CD4-positive, alpha-beta T cell (primary cell): Measurements from ENCODE around the gene VCX. TPM values are rescaled to one million over a fixed set of nuclear protein-coding genes. Genes with fewer than 3 reads are reported as not detected.
"Not testable (repeated sequence)": the region's sequence is repeated elsewhere in the genome, so short reads cannot be mapped to it uniquely, and the experiment has no call there.

Experiments used
- ATAC-seq: fragments of 200-7000 bp; cut with Tn5 transposase; one replicate; pipeline ENCODE4 v1.10.0; 2022; ENCODE audit warnings: mild to moderate bottlenecking; ENCODE audit not compliant: poor library complexity
- CTCF ChIA-PET: fragments of 350-600 bp; sonication (Branson Sonifier 250); formaldehyde crosslinking; loops from one replicate; lab custom pipeline; 2021; ENCODE audit warnings: antibody characterized with exemption, inconsistent platforms; lab: Charles Lee
- POLR2A ChIA-PET: fragments of 350-600 bp; sonication (Branson Sonifier 250); formaldehyde crosslinking; loops from one replicate; lab custom pipeline; 2021; ENCODE audit warnings: antibody characterized with exemption, inconsistent platforms; lab: Charles Lee
- DNase-seq, 14 experiments: peaks; one replicate each; pipeline ENCODE4 v3.0.0-alpha.2; 2013 to 2020; ENCODE audit warnings: mixed read lengths in 2 of 14
- H3K27ac ChIP-seq, 2 donors: one replicate each; pipeline versions ENCODE4 v1.5.1 to v1.7.0; 2013; ENCODE audit warnings: low read length in 2 of 2, low read depth in 1 of 2, mild to moderate bottlenecking in 1 of 2
- H3K27me3 ChIP-seq, 2 experiments: 1 replicate in 1 of 2; 2 replicates in 1 of 2; pipeline versions ENCODE4 v1.6.1 to v1.7.0; 2013; ENCODE audit warnings: low read length in 2 of 2, control low read depth in 1 of 2, mild to moderate bottlenecking in 1 of 2, moderate library complexity in 1 of 2; ENCODE audit not compliant: insufficient read depth in 2 of 2, control insufficient read depth in 1 of 2
- H3K36me3 ChIP-seq: one replicate; pipeline ENCODE4 v1.6.1; 2013; ENCODE audit warnings: low read length, control low read depth; ENCODE audit not compliant: insufficient read depth
- H3K4me1 ChIP-seq: one replicate; pipeline ENCODE4 v1.6.1; 2013; ENCODE audit warnings: low read length, control low read depth; ENCODE audit not compliant: insufficient read depth
- H3K4me3 ChIP-seq: one replicate; pipeline ENCODE4 v1.5.1; 2013; ENCODE audit warnings: mild to moderate bottlenecking, low read length, moderate library complexity
- H3K9me3 ChIP-seq, 2 experiments: 1 replicate in 1 of 2; 2 replicates in 1 of 2; pipeline versions ENCODE4 v1.6.1 to v1.7.0; 2013; ENCODE audit warnings: low read length in 2 of 2, mild to moderate bottlenecking in 2 of 2, control low read depth in 1 of 2, moderate library complexity in 1 of 2; ENCODE audit not compliant: control insufficient read depth in 1 of 2, insufficient read depth in 1 of 2
- H3K27ac Mint-ChIP-seq: one replicate; pipeline ENCODE4 v1.8.0; 2020; ENCODE audit warnings: mixed read lengths
- H3K27me3 Mint-ChIP-seq: one replicate; pipeline ENCODE4 v1.8.0; 2021; ENCODE audit warnings: mixed read lengths
- H3K36me3 Mint-ChIP-seq: one replicate; pipeline ENCODE4 v1.8.0; 2021; ENCODE audit warnings: low read depth, mixed read lengths
- H3K4me1 Mint-ChIP-seq: one replicate; pipeline ENCODE4 v1.8.0; 2021; ENCODE audit warnings: low read depth, mixed read lengths
- H3K4me3 Mint-ChIP-seq: one replicate; pipeline ENCODE4 v1.8.0; 2020; ENCODE audit warnings: mild to moderate bottlenecking, mixed read lengths
- H3K9me3 Mint-ChIP-seq: one replicate; pipeline ENCODE4 v1.8.0; 2020; ENCODE audit warnings: mixed read lengths
- intact Hi-C, 2 experiments: fragments of 100-400 bp; cut with DNase I in 1 of 2; cut with micrococcal nuclease in 1 of 2; formaldehyde crosslinking; loops; one replicate each; pipeline versions ENCODE4 v1.15.1 to v1.9.0; 2023 to 2025; cut with DNase I, micrococcal nuclease
- polyA plus RNA-seq, 2 donors: library from polyadenylated mRNA; unstranded; fragments of 120-200 nt; gene quantifications; one replicate each; pipeline ENCODE4 v1.2.1, GENCODE V29; 2013
- total RNA-seq, 174 experiments: library from RNA in 2 of 174; stranded (reverse) in 2 of 174; gene quantifications; one replicate each; pipeline ENCODE4 v1.2.3 and lab custom pipeline; 2021 to 2026
- TF ChIP-seq, protein P1 (sequence below): fragments of 200-600 bp; IDR thresholded peaks from one replicate; pipeline ENCODE4 v1.8.0; 2022; ENCODE audit warnings: antibody characterized with exemption, mild to moderate bottlenecking

The VCX gene
- total RNA-seq (not detected), total RNA-seq (lab: John Stamatoyannopoulos, UW) (0 to 0.08 (median 0) reads per million in 172 experiments)
- not detected for polyA plus RNA-seq (2013, experiment 1 of 2)
- polyA plus RNA-seq (2013, experiment 2 of 2): not detected

- H3K36me3 ChIP-seq, intact Hi-C loops, CTCF ChIA-PET, H3K9me3 Mint-ChIP-seq, H3K4me3 ChIP-seq, ATAC-seq, H3K4me1 Mint-ChIP-seq, H3K9me3 ChIP-seq, DNase-seq, H3K27ac ChIP-seq, H3K36me3 Mint-ChIP-seq, H3K4me1 ChIP-seq, H3K4me3 Mint-ChIP-seq, H3K27me3 ChIP-seq, H3K27me3 Mint-ChIP-seq, POLR2A ChIA-PET, H3K27ac Mint-ChIP-seq: not testable (repeated sequence)
Measured at GRCh38 chrX:7842871-7843270, at the start of gene VCX. TSS of gene VCX (plus strand) at chrX:7843171. CDS start at chrX:7843204, 33 bp downstream.

DNA sequence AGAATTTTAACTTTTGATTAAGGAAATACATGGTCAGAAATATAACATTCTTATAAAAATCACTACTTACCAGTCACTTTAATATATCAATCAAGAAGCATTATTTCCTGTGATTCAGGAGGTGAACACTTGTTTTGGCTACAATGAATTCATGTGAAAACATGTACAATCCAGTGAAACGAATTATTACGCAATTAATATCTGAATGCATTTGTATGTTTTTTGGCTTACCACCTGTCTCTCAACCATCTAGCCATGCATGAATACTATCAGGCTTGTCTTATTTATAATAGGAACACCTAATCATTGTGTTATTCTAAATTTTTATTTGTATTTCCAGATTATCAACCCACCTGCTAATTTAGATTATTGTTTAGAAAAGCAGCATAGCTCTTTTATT, 44.6 kb upstream of the VCX start:
- Mint-ChIP-seq H3K27ac (no peak overlapping the region), H3K4me3 (no peak overlapping the region), H3K27me3 (no peaks in the 10 kb centered on the region), H3K9me3 (peaks cover 5% of the 10 kb centered on the region), H3K36me3 (no peaks in the 10 kb centered on the region), H3K4me1 (no peaks in the 10 kb centered on the region)
- CTCF ChIA-PET: no interaction called here
- ATAC-seq (no peak), DNase-seq (no peak)
- Histone ChIP-seq H3K4me1 (no peaks in the 10 kb centered on the region), H3K36me3 (no peaks in the 10 kb centered on the region), H3K9me3 (no peaks in the 10 kb centered on the region), H3K27ac (no peak overlapping the region), H3K4me3 (no peak overlapping the region), H3K27me3 (no peaks in the 10 kb centered on the region)
- POLR2A ChIA-PET: no interaction called here
- TF ChIP-seq, protein P1, sequence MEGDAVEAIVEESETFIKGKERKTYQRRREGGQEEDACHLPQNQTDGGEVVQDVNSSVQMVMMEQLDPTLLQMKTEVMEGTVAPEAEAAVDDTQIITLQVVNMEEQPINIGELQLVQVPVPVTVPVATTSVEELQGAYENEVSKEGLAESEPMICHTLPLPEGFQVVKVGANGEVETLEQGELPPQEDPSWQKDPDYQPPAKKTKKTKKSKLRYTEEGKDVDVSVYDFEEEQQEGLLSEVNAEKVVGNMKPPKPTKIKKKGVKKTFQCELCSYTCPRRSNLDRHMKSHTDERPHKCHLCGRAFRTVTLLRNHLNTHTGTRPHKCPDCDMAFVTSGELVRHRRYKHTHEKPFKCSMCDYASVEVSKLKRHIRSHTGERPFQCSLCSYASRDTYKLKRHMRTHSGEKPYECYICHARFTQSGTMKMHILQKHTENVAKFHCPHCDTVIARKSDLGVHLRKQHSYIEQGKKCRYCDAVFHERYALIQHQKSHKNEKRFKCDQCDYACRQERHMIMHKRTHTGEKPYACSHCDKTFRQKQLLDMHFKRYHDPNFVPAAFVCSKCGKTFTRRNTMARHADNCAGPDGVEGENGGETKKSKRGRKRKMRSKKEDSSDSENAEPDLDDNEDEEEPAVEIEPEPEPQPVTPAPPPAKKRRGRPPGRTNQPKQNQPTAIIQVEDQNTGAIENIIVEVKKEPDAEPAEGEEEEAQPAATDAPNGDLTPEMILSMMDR: no peak
- intact Hi-C loops: no loop called here

- Mint-ChIP-seq H3K27ac (no peak overlapping the region), H3K4me3 (no peak overlapping the region), H3K9me3 (peaks cover 5% of the 10 kb centered on the region), H3K4me1 (no peaks in the 10 kb centered on the region), H3K36me3 (no peaks in the 10 kb centered on the region), H3K27me3 (no peaks in the 10 kb centered on the region)
- intact Hi-C loops: no loop called here
- DNase-seq (no peak), ATAC-seq (no peak)
- Histone ChIP-seq H3K9me3 (no peaks in the 10 kb centered on the region), H3K27ac (no peak overlapping the region), H3K27me3 (no peaks in the 10 kb centered on the region), H3K4me3 (no peak overlapping the region), H3K36me3 (no peaks in the 10 kb centered on the region), H3K4me1 (no peaks in the 10 kb centered on the region)
- ChIA-PET CTCF (no interaction called here), POLR2A (no interaction called here)
- TF ChIP-seq, protein P1: no peak
Measured at GRCh38 chrX:7801711-7802110, 41.3 kb upstream of the VCX start.

GRCh38 chrX:7815166-7815805, 27.7 kb upstream of the VCX start:
- Histone ChIP-seq H3K4me1 (no peaks in the 10 kb centered on the region), H3K4me3 (no peak overlapping the region), H3K9me3 (peaks cover 0 to 5% of the 10 kb centered on the region in 2 experiments), H3K27me3 (no peaks in the 10 kb centered on the region), H3K27ac (no peak overlapping the region), H3K36me3 (no peaks in the 10 kb centered on the region)
- Mint-ChIP-seq H3K4me1 (no peaks in the 10 kb centered on the region), H3K9me3 (peaks cover 6% of the 10 kb centered on the region), H3K36me3 (no peaks in the 10 kb centered on the region), H3K27ac (no peak overlapping the region), H3K27me3 (peaks cover 4% of the 10 kb centered on the region), H3K4me3 (no peak overlapping the region)
- ChIA-PET CTCF (no interaction called here), POLR2A (no interaction called here)
- intact Hi-C loops: no loop called here
- ATAC-seq (no peak), DNase-seq (no peak)
- TF ChIP-seq, protein P1: no peak
